Hepatocyte (in vitro differentiated cells): ENCODE data around the gene AMDHD2.

Experiments used
- EZH2phosphoT487 ChIP-seq: fragments of 200-600 bp; sonication (generic); IDR thresholded peaks from one replicate; pipeline ENCODE4 v1.6.1; 2018; ENCODE audit warnings: antibody characterized with exemption, mild to moderate bottlenecking, low read depth, moderate library complexity; ENCODE audit not compliant: unreplicated experiment, severe bottlenecking
- TF ChIP-seq, protein P1 (sequence below): fragments of 200-600 bp; sonication (generic); IDR thresholded peaks from 2 replicates; pipeline ENCODE4 v1.5.1; 2016; ENCODE audit warnings: antibody characterized with exemption, mild to moderate bottlenecking; ENCODE audit not compliant: poor library complexity

DNA sequence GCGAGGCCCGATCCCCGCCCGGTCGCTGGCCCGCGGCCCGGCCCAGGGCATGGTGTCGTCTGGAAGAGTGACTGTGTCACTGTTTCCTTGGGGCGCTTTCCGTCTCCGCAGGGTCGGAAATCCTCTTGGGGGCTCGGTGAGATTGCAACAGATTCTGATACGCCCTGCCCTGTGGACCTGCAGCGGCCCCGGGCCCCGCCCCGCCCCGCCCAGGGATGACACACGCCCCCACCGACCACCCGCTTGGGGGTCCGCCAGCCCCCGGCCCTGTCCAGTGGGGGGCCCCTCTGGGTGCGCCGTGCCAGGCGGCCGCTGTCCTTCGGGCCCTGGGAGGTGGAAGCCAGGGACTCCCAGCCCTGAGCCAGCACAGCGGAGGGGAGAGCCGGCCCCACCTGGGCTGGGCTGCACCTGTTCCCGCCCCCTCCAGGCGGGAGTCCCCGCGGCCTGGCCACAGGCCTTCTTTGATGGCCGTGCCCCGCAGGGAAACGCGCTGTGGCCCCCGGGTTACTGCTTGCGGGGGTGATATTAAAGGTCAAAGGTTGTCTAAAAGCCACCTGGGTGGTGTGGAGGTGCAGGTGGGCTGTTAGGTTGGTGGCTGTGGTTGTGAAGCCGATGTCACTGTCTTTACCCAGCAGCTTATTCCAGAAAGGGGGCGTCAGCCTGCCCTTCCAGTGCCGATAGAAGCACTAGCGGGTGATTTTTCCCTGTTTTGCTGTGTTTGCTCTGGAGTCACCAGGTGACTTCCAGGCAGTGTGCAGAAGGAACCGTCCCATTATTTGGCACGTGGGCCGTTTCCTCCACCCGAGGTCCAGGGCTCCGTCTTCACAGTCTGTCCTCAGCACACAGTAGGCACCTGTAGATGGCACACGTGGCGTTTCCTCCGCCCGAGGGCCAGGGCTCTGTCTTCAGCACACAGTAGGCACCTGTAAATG lies 44.5 kb upstream of the AMDHD2 start:
- TF ChIP-seq, protein P1, sequence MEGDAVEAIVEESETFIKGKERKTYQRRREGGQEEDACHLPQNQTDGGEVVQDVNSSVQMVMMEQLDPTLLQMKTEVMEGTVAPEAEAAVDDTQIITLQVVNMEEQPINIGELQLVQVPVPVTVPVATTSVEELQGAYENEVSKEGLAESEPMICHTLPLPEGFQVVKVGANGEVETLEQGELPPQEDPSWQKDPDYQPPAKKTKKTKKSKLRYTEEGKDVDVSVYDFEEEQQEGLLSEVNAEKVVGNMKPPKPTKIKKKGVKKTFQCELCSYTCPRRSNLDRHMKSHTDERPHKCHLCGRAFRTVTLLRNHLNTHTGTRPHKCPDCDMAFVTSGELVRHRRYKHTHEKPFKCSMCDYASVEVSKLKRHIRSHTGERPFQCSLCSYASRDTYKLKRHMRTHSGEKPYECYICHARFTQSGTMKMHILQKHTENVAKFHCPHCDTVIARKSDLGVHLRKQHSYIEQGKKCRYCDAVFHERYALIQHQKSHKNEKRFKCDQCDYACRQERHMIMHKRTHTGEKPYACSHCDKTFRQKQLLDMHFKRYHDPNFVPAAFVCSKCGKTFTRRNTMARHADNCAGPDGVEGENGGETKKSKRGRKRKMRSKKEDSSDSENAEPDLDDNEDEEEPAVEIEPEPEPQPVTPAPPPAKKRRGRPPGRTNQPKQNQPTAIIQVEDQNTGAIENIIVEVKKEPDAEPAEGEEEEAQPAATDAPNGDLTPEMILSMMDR = no peak
- TF ChIP-seq EZH2phosphoT487 = no peak
